AG04450 (cell line): ENCODE data around the gene PSTPIP2. TPM values are rescaled to one million over a fixed set of nuclear protein-coding genes. Genes with fewer than 3 reads are reported as not detected.
A peak's percentile ranks its signal among the peaks of the same experiment; 100 is the strongest.

ENCODE experiments used
- CTCF ChIA-PET: fragments of 300-600, 350-600 bp; formaldehyde crosslinking; extraction: SDS; loops from one replicate; lab custom pipeline; 2022; ENCODE audit warnings: antibody characterized with exemption, inconsistent platforms; lab: Charles Lee
- POLR2A ChIA-PET: fragments of 350-600 bp; formaldehyde crosslinking; extraction: SDS; loops from one replicate; lab custom pipeline; 2021; ENCODE audit warnings: antibody characterized with exemption, inconsistent platforms; lab: Yijun Ruan, JAX
- DNase-seq: peaks from one replicate; pipeline ENCODE4 v3.0.0-alpha.2; 2011; ENCODE audit warnings: low read depth, low spot score
- H3K27ac ChIP-seq: one replicate; pipeline ENCODE4 v1.5.1; 2012; ENCODE audit warnings: low read depth, low read length, control low read depth
- H3K27me3 ChIP-seq: one replicate; pipeline ENCODE4 v1.6.0; 2012; ENCODE audit warnings: low read length; ENCODE audit not compliant: control insufficient read depth, insufficient read depth
- H3K4me3 ChIP-seq: 2 replicates; pipeline ENCODE4 v1.5.1; 2011; ENCODE audit warnings: mild to moderate bottlenecking, low read depth, low read length, control low read depth
- H3K9me3 ChIP-seq: 2 replicates; pipeline ENCODE4 v1.5.1; 2012; ENCODE audit warnings: low read length; ENCODE audit not compliant: control insufficient read depth, insufficient read depth
- polyA plus RNA-seq: library from polyadenylated mRNA; depleted of rRNA; stranded (reverse); fragments of >200 nt; gene quantifications from 2 replicates; pipeline ENCODE4 v1.2.3, GENCODE V29; 2011
- TF ChIP-seq, protein P1 (sequence below): IDR thresholded peaks from 2 replicates; pipeline ENCODE4 v1.5.1; 2011; ENCODE audit warnings: low read depth, low read length, control low read depth, inconsistent platforms

The PSTPIP2 gene
- polyA plus RNA-seq, 1 experiment, result 12.6 TPM

DNA sequence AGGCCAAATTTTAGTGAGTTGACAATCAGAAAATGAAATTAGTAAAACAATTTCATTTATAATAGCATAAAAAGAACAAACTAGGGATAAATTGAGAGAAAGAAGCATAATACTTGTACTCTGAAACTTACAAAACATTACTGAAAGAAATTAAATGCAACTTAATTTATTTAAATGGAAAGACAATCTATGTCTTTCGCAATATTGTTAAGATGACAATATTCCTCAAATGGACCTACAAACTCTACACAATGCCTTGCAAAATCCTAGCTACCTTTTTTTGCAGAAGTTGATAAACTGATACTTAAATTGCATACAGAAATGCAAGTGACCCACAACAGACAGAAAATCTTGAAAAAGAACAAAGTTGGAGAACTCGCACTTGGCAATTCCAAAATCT is 114.0 kb downstream of the PSTPIP2 start:
- POLR2A ChIA-PET, result no interaction called here
- CTCF ChIA-PET, result no interaction called here

GRCh38 chr18:45957100-45957499 is 115.0 kb downstream of the PSTPIP2 start:
- Histone ChIP-seq H3K27ac (no peak overlapping the region), H3K27me3 (no peaks in the 10 kb centered on the region), H3K9me3 (no peaks in the 10 kb centered on the region), H3K4me3 (no peak overlapping the region)
- TF ChIP-seq, protein P1, sequence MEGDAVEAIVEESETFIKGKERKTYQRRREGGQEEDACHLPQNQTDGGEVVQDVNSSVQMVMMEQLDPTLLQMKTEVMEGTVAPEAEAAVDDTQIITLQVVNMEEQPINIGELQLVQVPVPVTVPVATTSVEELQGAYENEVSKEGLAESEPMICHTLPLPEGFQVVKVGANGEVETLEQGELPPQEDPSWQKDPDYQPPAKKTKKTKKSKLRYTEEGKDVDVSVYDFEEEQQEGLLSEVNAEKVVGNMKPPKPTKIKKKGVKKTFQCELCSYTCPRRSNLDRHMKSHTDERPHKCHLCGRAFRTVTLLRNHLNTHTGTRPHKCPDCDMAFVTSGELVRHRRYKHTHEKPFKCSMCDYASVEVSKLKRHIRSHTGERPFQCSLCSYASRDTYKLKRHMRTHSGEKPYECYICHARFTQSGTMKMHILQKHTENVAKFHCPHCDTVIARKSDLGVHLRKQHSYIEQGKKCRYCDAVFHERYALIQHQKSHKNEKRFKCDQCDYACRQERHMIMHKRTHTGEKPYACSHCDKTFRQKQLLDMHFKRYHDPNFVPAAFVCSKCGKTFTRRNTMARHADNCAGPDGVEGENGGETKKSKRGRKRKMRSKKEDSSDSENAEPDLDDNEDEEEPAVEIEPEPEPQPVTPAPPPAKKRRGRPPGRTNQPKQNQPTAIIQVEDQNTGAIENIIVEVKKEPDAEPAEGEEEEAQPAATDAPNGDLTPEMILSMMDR, result no peak
- ChIA-PET POLR2A (interaction anchor here (0.9 kb wide), 1 partner anchor 16 kb away, joined by 3 read pairs; no protein-coding TSS in a partner anchor), CTCF (no interaction called here)
- DNase-seq, result peak; percentile 32

More for the DNA sequence above, 114.0 kb downstream of the PSTPIP2 start:
- no peak for DNase-seq
- H3K9me3 ChIP-seq, result no peaks in the 10 kb centered on the region
- TF ChIP-seq, protein P1, result no peak
- H3K4me3 ChIP-seq, result no peak overlapping the region
- no peaks in the 10 kb centered on the region for H3K27me3 ChIP-seq
- H3K27ac ChIP-seq, result peak overlapping the region; percentile 70

GRCh38 chr18:45954070-45954934 is 117.8 kb downstream of the PSTPIP2 start:
- ChIA-PET POLR2A (interaction anchor here (0.9 to 1.2 kb wide), 3 partner anchors 9 to 39 kb away, joined by 3 to 6 read pairs (median 3); no protein-coding TSS in a partner anchor), CTCF (interaction anchor here (0.6 kb wide), 1 partner anchor 1354 kb away, joined by 3 read pairs; no protein-coding TSS in a partner anchor)

DNA sequence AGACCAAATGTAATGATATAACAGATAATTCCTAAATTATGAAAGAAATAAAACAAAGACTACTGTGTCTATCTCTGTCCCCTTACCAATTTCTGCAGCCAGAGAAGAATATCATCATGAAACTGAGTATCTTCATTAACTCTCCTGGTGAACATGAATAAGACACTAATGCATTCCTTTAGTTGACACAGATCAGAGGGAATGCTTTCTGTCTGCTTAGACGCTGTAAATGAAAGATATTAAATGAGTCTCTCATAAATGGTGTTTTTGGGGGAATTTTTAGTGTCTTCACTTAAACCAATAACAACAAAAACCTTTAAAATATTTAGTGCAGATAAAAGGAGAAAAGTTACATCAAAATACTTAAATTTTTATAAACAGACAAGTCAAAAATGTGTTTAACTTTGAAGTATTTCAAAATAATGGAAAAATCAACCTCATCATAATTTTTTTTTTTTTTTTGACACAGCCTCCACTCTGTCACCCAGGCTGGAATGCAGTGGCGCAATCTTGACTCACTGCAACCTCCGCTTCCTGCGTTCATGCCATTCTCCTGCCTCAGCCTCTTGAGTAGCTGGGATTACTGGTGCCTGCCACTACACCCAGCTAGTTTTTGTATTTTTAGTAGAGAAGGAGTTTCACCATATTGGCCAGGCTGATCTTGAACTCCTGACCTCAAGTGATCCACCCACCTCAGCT is 120.9 kb downstream of the PSTPIP2 start:
- POLR2A ChIA-PET, result interaction anchor here (1.1 to 1.5 kb wide), 2 partner anchors 10 to 12 kb away, joined by 6 to 11 read pairs; no protein-coding TSS in a partner anchor
- H3K27me3 ChIP-seq, result no peaks in the 10 kb centered on the region
- DNase-seq, result peak; percentile 46
- no peaks in the 10 kb centered on the region for H3K9me3 ChIP-seq
- TF ChIP-seq, protein P1, result no peak
- peak overlapping the region; percentile 49 for H3K27ac ChIP-seq
- CTCF ChIA-PET, result interaction anchor here (0.6 kb wide), 1 partner anchor 147 kb away, joined by 6 read pairs; no protein-coding TSS in a partner anchor
- H3K4me3 ChIP-seq, result no peak overlapping the region

More at GRCh38 chr18:45954070-45954934, 117.8 kb downstream of the PSTPIP2 start:
- peak; percentile 78 for DNase-seq
- H3K27me3 ChIP-seq, result no peaks in the 10 kb centered on the region
- no peak overlapping the region for H3K4me3 ChIP-seq
- no peaks in the 10 kb centered on the region for H3K9me3 ChIP-seq
- H3K27ac ChIP-seq, result peak overlapping the region; percentile 88
- TF ChIP-seq, protein P1, result no peak
